ACC112 (cell line): Measurements from ENCODE around the gene ERBB3.

ENCODE experiments used
- H2AFZ ChIP-seq: fragments of 200-600 bp; sonication (generic); one replicate; pipeline ENCODE4 v1.6.0; 2017; ENCODE audit warnings: antibody characterized with exemption, low read length; ENCODE audit not compliant: unreplicated experiment
- H3K27ac ChIP-seq: fragments of 200-600 bp; sonication (generic); 2 replicates; pipeline ENCODE4 v1.5.1; 2014; ENCODE audit warnings: low read depth, mild to moderate bottlenecking, antibody characterized with exemption, low read length, moderate library complexity
- H3K27me3 ChIP-seq: fragments of 200-600 bp; sonication (generic); 2 replicates; pipeline ENCODE4 v1.6.1; 2014; ENCODE audit warnings: mild to moderate bottlenecking, antibody characterized with exemption, low read length, moderate library complexity, mixed read lengths; ENCODE audit not compliant: insufficient read depth
- H3K36me3 ChIP-seq: fragments of 200-600 bp; sonication (generic); 2 replicates; pipeline ENCODE4 v1.6.1; 2016; ENCODE audit warnings: mild to moderate bottlenecking, antibody characterized with exemption, low read length, moderate library complexity, mixed read lengths; ENCODE audit not compliant: insufficient read depth
- H3K4me1 ChIP-seq: fragments of 200-600 bp; sonication (generic); one replicate; pipeline ENCODE4 v1.6.1; 2016; ENCODE audit warnings: low read length, mixed read lengths; ENCODE audit not compliant: insufficient read depth, unreplicated experiment, control insufficient read depth
- H3K4me3 ChIP-seq: fragments of 200-600 bp; sonication (generic); 2 replicates; pipeline ENCODE4 v1.5.1; 2014; ENCODE audit warnings: mild to moderate bottlenecking, low read depth, low read length
- H3K79me2 ChIP-seq: fragments of 200-600 bp; sonication (generic); one replicate; pipeline ENCODE4 v1.6.0; 2016; ENCODE audit warnings: low read length; ENCODE audit not compliant: control insufficient read depth, unreplicated experiment, insufficient read depth

ERBB3 gene

GRCh38 chr12:56078931-56079722 is 838 bp upstream of the ERBB3 start:
- Histone ChIP-seq H3K27me3 (peaks cover 33% of the 10 kb centered on the region), H2AFZ (peak overlapping the region; percentile 86), H3K36me3 (no peaks in the 10 kb centered on the region), H3K79me2 (no peaks in the 10 kb centered on the region), H3K4me1 (no peaks in the 10 kb centered on the region), H3K4me3 (peak overlapping the region; percentile 76), H3K27ac (no peak overlapping the region)

GRCh38 chr12:56080556-56081138 is 682 bp downstream of the ERBB3 start:
- H3K79me2 ChIP-seq: no peaks in the 10 kb centered on the region
- no peak overlapping the region for H3K27ac ChIP-seq
- H3K36me3 ChIP-seq: no peaks in the 10 kb centered on the region
- peak overlapping the region; percentile 76; the same call in 1 of the 2 replicates for H3K4me3 ChIP-seq
- no peak overlapping the region for H2AFZ ChIP-seq
- H3K4me1 ChIP-seq: no peaks in the 10 kb centered on the region
- peaks cover 33% of the 10 kb centered on the region for H3K27me3 ChIP-seq

- Histone ChIP-seq H3K36me3 (no peaks in the 10 kb centered on the region), H3K4me1 (no peaks in the 10 kb centered on the region), H3K27me3 (peaks cover 33% of the 10 kb centered on the region), H3K4me3 (no peak overlapping the region), H3K79me2 (no peaks in the 10 kb centered on the region), H2AFZ (no peak overlapping the region), H3K27ac (no peak overlapping the region)
Observed at GRCh38 chr12:56081393-56082347, 1.7 kb downstream of the ERBB3 start.

GRCh38 chr12:56082382-56082781 is 2.4 kb downstream of the ERBB3 start:
- Histone ChIP-seq H3K27ac (no peak overlapping the region), H3K4me1 (no peaks in the 10 kb centered on the region), H3K79me2 (no peaks in the 10 kb centered on the region), H3K27me3 (peaks cover 33% of the 10 kb centered on the region), H3K4me3 (no peak overlapping the region), H2AFZ (no peak overlapping the region), H3K36me3 (no peaks in the 10 kb centered on the region)

DNA sequence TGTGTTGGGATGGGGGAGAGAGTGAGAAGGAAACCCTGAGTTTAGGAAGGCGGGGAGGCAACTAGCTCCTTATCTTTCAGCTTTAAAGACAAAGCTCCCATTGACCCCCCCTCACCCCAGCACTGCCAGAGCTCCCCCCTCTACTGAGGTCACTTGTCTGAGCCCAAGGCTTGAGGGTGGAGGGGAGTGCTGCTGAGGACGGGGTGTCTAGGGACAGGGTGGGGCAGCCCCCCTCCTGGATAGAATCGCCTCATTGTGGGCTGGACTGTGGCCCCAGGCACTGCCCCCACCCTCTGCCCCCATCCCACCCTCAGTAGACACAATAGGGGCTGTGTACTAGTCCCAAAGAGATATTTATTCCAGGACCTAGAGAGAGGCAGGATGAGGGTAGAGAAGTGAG is 3.0 kb downstream of the ERBB3 start:
- no peak overlapping the region for H3K4me3 ChIP-seq
- H3K36me3 ChIP-seq: no peaks in the 10 kb centered on the region
- H3K4me1 ChIP-seq: no peaks in the 10 kb centered on the region
- H3K27me3 ChIP-seq: peaks cover 33% of the 10 kb centered on the region
- H3K79me2 ChIP-seq: no peaks in the 10 kb centered on the region
- no peak overlapping the region for H3K27ac ChIP-seq
- no peak overlapping the region for H2AFZ ChIP-seq

GRCh38 chr12:56084958-56085543 is 5.1 kb downstream of the ERBB3 start:
- no peaks in the 10 kb centered on the region for H3K4me1 ChIP-seq
- peaks cover 33% of the 10 kb centered on the region for H3K27me3 ChIP-seq
- H3K36me3 ChIP-seq: no peaks in the 10 kb centered on the region
- no peaks in the 10 kb centered on the region for H3K79me2 ChIP-seq
- no peak overlapping the region for H2AFZ ChIP-seq
- H3K4me3 ChIP-seq: no peak overlapping the region
- H3K27ac ChIP-seq: no peak overlapping the region

DNA sequence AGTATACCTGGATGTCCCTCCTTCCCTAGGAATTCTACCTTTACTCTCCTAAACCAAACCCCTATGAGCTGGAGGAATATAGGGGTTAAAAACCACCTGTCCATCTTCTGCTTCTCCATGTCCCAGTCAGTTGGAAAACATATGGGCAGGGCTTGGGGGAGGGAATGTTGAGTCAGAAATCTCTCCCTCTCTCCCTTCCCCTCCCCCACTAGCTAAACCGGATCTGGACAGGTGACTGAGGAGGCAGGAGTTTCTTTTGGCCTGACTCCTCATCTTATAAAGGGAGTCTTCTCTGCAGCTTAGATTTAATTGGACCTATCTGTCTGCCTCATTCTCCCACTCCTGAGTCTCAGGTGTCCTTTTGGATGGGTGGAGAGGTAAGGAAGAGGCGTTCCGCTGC is 6.1 kb downstream of the ERBB3 start:
- Histone ChIP-seq H3K4me3 (no peak overlapping the region), H3K27me3 (peaks cover 24% of the 10 kb centered on the region), H3K36me3 (no peaks in the 10 kb centered on the region), H2AFZ (no peak overlapping the region), H3K4me1 (no peaks in the 10 kb centered on the region), H3K27ac (no peak overlapping the region), H3K79me2 (no peaks in the 10 kb centered on the region)

GRCh38 chr12:56086608-56087007 is 6.6 kb downstream of the ERBB3 start:
- no peaks in the 10 kb centered on the region for H3K79me2 ChIP-seq
- H3K4me3 ChIP-seq: no peak overlapping the region
- no peaks in the 10 kb centered on the region for H3K4me1 ChIP-seq
- no peak overlapping the region for H3K27ac ChIP-seq
- no peak overlapping the region for H2AFZ ChIP-seq
- H3K36me3 ChIP-seq: no peaks in the 10 kb centered on the region
- H3K27me3 ChIP-seq: peaks cover 20% of the 10 kb centered on the region

DNA sequence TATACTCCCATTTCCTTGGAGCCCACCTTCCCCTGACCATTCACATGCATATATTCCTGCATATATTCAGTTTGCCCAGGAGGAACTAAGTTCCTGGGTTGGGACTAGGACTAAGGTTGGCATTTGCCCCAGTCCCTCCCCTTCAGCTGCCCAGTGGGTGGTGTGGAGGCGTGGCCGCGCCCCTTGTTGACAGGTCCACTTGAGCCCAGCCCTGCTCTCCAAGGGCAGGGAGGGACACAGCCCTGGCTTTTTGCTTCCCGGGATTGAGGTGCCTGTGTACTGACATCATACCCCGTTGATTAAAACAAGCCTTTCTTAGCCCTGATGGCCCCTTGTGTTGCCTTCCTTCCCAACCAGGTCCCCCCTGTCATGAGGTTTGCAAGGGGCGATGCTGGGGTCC is 7.3 kb downstream of the ERBB3 start:
- Histone ChIP-seq H3K4me3 (no peak overlapping the region), H3K27ac (no peak overlapping the region), H3K36me3 (no peaks in the 10 kb centered on the region), H2AFZ (no peak overlapping the region), H3K4me1 (no peaks in the 10 kb centered on the region), H3K27me3 (peaks cover 18% of the 10 kb centered on the region), H3K79me2 (no peaks in the 10 kb centered on the region)

DNA sequence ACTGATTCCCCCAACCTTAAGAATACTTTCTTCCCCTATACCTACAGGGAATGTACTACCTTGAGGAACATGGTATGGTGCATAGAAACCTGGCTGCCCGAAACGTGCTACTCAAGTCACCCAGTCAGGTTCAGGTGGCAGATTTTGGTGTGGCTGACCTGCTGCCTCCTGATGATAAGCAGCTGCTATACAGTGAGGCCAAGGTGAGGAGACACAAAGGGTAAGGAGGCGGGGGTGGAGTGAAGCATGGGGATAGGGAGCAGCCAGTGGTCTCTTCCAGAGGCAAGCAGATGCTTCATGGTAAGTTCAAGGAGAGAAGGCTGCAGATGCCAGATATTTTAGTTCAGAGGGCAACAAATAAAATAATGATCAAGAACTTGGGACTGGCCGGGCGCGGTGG is 17.8 kb downstream of the ERBB3 start:
- no peak overlapping the region for H3K27ac ChIP-seq
- H2AFZ ChIP-seq: no peak overlapping the region
- H3K4me1 ChIP-seq: peaks cover under 1% of the 10 kb centered on the region
- no peak overlapping the region for H3K4me3 ChIP-seq
- peaks cover 29% of the 10 kb centered on the region for H3K27me3 ChIP-seq
- H3K36me3 ChIP-seq: no peaks in the 10 kb centered on the region
- no peaks in the 10 kb centered on the region for H3K79me2 ChIP-seq
